Stimulated activated CD4-positive, alpha-beta T cell treated with anti-CD3 and anti-CD28 coated beads, TNF-alpha, amount 100 ng/mL, for 1 hour (primary cell): ENCODE measurements around the gene SLC37A1.
"Not testable (repeated sequence)": the region's sequence is repeated elsewhere in the genome, so short reads cannot be mapped to it uniquely, and the experiment has no call there.

Experiments used
- DNase-seq, 3 donors: peaks; one replicate each; pipeline ENCODE4 v3.0.0-alpha.2; 2020; ENCODE audit warnings: low read depth in 3 of 3, low spot score in 1 of 3

SLC37A1 gene

DNA sequence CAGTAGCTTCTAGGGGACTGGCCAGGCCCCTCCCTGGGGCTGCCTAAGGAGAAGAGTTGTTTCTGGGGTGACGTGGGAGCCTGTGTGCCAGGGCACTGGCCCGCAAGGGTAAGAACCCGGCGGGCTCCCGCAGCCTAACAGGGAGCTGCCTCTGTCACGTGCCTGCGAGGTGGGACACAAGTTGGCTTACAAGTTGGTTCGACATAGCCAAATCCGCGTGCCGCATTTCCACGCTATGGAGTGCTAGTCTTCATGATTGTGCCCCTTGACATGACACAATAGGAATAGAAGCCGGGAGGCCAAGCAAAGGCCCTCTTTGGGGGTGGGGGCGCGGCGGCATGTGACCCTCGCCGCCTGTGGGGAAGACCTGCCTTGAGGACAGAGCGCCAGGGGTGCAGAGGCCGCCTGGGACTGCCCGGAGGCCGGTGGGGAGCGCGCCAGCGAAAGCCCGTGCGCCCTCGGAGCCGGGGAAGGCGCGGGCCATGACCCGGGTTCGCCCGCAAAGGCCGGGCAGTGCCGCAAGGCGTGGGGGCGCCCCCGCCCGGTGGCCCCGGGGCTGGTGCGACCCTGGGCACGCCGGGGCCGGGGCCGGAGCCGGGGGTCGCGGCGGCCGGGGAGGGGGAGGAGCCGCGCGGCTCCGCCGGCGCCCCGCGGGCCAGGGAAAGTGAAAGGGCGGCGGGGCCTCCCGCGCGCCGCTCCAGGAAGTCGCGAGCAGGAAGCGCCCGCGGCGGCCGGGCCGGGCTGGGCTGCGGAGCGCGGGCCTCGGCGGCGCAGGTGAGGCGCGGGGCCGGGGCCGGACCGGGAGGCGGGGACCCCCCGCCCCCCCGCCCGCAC lies at the start of gene SLC37A1:
TSS of gene SLC37A1 (plus strand) at position 702 of the 834 bp plus-strand sequence. CDS start 4,603 bp downstream, outside the sequence.
- peak in 1 of 3 donors; percentile 18 for DNase-seq

DNA sequence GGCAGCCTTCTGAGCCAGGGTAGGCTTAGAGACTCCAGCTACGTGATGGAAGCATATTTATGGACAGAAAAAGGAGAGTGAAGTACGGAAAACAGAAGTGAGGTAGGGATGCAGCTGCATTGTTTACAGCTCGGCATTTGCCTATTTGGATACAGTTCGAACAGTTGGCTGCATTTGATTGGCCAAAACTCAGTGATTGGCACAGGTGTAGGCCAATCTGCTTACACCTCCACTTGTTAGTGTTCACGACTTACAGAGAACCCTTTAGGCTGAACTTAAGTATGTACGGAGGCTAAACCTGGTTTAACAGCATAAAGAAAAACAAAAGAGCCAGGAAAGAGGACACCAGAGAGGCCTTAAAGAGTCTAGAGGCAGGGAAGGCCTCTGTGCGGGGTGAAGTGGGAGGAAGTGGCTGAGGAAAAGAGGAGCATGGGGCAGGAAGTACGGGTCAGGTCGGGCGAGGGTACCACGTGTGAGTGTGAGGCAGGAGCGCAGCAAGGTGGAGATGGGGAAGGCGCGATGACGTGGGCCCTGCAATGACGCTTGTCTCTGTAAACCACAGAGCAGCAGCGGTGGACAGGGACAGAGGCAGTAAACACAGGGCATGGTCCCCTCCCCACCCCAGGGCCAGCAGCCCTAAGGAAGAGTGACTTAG lies 49.7 kb upstream of the SLC37A1 start:
- peak; percentile 20 to 45 (median 43) for DNase-seq

DNA sequence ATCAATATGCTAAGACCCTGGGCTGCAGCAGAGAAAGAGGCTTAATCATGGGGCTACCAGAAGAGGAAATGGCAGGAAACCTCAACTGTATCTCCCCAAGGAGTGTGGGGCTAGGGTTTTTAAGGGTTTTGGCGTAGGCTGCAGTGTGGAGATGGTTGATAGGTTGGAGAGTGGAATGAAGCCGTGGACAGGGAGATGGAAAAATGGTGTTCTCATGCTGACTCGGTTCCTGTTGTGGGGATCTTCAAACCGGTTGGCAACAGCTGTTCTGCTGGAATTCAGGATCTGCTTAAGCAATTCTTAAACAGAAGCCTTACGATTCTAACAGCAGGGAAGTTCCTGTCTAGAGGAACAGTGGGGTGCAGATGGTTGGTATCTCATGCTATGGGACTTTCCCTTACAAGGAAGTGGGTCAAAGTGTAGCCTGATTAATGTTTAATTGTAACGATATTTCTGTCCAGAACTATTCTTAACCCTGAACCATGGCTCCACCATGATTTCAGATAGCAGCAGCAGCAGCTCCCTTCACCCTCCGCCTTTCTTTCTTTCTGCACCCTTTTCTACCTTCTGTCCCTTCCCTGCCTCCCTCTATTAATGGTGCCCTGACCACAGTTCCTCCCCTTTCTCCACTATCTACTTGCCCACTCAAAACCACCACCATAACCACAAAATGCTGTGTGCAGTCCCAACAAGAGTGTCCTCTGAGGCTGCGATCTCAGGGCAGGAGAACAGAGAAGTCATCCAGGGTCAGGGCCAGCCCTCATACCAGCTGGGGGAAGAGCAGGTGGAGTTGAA lies 48.4 kb upstream of the SLC37A1 start:
- no peak for DNase-seq

DNA sequence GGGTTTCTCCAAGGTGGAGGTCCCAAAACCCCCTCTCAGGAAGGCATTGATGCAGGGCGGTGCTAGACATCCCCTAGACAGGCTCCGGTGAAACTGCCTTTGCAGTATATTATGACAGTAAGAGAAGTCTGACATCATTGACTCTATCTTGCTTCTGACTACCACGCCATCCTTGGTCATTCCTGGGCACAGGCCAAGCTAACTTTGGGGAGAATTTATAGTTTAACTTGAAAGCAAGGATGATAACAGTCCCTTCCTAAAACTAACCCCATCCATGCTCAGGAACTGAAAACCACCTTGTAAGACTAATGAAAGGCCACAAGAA lies 47.9 kb upstream of the SLC37A1 start:
- no peak for DNase-seq

DNA sequence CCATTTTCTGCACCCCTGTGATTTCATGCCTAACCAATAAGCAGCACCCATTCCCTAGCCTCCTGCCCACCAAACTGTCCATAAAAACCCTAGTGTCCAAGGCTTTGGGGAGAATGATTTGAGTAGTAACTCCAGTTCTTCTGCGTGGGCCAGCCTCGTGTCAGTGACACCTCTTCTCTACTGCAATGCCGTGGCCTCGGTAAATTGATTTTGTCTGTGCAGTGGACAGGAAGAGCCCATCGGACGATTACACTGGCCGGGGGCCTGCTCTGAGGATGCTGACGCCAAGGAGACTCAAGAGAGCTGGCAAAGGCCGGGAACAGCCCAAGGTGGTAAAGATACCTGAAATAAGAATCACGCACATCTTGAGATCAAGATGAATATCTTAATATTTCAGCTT lies 47.0 kb upstream of the SLC37A1 start:
- no peak for DNase-seq

DNA sequence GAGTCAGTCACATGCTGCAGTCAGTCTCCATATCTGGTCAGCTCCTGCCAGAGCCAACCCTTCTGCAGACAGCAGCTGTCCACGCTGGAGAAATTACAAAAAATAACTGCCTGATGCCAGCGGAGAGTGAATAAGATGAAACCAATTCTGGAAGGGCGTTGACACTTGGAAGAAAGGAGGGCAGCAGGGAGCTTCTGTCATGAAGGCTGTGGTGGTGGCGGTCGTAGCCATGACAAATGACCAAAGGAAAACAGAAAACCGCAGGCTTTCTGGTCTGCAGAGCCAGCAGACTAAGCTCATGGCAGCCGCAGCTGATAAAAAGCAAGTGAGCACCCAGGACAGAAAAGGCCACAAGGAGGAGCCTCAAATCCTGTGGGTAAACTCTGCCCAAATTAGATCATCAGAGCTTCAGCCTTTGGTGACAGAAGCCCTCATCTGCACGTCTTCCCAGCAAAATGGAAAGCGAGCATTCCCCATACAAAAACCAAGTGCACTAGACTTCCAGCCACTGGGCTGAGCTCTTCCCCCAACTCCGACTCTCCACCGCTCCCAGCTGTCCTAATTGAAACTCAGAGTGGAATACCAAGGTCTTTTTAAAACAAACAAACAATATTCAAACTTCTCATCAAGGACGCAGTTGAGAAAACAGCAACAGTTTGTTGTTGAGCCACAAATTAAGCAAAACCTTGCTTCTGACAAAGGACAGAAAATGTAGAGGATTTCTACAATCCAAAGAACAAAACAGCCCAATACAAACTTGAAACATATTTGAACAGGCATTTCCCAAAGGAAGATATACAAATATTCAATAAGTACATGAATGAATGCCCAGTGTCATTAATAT lies 46.3 kb upstream of the SLC37A1 start:
- DNase-seq: no peak

DNA sequence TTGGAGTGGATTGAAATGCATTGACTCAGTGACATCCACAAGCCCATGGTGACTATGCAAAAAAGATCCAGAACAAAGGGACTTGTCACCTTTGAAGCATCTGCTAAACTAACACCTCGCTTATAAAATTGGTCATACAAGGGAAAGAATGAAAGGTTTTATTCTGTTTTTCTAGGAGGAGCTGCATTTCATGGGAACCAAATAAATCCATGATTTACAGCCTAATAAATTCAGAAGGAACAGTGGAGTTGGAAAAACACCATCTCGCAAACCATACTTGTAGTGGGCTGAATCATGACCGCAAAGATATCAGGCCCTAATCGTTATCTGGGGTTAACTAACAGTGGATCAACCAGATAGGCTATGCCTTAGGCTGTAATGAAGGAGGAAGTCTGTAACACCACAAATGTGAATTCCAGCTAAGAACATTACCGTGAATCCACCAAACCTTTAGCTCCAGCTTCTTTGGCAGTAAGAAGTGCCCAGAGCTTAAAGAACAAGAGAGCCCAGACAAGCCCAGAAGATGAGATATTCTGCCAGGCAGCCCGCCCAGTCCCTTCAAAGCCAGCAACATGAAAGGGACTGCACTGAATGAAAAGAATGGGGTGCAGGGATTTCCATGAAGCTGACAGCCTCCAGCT lies 45.0 kb upstream of the SLC37A1 start:
- DNase-seq: no peak

DNA sequence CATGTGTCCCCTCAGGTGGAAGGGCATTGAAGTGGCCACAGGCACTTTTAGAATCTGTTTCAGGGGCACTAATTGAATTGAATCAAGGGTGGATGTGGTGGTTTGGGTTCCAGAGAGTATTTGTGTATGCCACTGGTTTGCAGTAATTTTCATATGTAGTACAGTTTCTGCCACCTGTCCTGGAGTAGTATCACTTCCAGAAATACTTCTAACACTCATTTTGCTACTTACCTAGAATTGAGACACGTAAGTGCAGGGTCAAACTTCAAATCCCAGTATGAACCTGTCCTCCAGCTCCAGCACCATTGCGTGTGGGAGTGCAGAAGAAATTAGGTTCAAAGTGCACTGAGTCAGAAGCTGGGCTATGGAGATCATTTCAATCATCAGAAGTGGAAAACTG lies 44.4 kb upstream of the SLC37A1 start:
- no peak for DNase-seq

DNA sequence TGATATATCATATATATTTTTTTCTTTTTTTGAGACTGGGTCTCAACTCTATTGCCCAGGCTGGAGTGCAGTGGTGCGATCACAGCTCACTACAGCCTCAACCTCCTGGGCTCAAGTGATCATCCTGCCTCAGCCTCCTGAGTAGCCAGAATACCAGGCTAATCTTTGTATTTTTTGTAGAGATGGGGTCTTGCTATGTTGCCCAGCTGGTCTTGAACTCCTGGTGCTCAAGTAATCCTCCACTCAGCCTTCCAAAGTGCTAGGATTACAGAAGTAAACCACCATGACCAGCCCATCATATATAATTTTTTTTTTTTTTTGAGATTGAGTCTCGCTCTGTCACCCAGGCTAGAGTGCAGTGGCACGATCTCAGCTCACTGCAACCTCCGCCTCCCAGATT lies 43.9 kb upstream of the SLC37A1 start:
- not testable (repeated sequence) for DNase-seq

DNA sequence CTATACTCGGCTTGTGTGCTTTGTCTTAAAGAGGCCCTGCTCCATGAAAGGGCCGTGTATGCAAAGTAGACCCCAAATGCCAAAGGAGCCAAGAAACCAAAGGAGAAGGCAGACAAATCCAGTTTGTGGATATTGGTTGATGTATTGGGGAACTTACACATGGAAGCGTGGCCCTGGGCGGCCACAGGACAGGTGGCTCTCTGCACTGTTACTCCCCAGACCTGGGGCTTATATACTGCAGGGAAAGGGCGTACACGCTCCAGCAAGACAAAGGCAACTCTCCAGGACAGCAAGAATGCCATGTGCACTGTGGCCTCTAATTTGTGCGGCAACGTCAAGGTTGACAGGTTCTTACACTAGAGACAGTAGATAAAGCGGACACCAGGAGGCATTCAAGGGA lies 42.4 kb upstream of the SLC37A1 start:
- DNase-seq: no peak

DNA sequence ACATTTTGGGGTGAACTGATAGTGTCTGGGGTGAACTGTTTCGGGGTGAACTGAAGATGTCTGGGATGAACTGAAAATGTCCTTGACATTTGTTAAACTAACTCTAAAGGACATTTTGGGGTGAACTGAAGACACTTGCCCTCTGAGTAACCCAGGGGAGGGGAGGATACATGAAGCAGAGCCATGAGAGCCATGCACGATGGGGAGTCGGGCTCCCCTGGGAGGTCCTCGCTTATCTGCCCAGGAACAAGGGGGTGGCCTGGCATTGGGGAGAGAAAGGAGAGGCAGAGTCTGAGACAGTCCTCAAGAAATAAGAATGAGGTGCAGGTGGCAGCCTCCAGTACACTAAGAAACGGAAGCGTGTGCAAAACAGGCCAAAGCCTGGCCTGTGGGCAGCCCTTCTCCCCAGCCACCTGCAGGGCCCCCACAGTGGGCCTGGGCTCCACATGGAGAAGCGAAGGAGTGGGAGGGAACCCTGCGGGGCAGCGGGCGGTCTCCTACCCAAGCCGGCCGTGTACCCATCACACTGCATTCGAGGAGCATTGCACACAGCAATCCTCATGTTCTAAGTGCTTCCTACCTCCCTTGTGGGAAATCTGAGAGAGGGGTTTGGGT lies 41.8 kb upstream of the SLC37A1 start:
- no peak for DNase-seq

DNA sequence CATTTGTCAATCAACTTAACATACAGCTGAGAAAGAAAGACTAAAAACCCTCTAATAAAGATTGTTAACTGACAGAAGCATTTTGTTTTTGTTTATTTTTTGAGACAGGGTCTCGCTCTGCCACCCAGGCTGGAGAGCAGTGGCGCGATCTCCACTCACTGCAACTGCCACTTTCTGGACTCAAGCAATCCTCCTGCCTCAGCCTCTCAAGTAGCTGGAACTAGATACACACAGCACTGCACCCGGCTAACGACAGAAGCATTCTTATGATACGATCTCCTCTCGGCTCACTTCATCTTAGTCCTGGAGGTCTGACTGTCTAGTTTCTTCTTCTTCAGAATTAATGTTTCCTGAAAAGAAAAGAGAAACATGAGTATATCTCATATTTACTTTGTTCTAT lies 41.1 kb upstream of the SLC37A1 start:
- DNase-seq: no peak

DNA sequence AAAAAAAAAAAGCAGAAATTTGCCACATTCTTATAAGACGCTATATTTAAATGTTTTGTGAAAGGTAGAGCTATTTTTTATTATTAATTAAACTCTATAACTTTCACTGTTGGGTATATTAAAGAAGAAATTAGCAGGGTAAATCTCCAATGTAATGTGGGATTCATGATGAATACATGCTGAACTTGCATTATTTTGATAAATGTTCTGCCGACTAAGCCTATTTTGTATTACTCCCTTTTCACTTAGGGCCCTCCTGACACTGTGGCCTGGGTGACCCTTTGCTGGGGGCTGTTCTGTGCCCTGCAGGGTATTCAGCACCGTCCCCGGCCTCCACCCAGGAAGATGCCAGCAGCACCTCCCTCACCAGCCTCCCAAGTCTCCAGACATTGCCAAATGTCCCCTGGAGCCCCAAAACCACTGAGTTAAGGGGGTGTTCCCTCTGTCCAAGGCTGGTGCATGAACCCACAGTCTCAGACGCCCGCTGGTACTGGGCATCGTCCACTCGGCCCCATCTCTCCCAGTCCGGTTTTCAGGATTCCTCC lies 40.1 kb upstream of the SLC37A1 start:
- DNase-seq: no peak

DNA sequence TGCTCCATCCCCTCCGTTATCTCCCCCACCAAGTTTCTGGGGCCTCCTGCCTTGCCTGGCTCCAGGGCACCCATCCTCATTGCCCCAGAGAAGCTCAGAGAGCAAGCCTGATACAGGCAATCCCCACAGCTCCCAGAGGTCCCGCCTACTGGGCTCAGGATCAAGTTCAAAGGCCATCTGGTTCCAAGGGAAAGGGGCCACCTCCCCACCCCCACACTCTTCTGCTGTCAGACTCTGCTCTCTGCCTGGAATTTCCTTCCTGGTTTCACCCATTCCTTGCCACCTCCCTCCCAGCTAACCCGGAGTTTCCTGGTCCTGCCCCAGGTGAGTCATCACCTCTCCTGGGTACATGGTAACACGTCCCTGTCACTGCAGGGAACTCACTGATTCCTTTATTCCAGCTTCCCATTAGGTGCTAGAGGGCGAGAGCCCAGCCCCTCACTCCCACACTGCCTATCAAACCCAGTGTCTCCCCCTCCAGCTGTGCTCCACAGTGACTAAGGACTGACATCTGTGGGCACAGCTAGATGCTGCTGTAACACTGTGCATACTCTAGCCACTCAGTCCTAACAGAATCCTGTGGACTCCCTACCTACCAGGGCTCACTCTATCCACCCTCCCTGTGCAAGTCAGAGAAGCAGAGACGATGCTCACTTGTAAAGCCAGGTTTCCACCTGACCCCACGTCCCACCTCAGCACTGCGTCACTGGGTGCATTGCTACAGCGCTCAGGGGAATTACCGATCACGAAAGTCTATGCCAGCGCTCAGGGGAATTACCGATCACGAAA lies 39.4 kb upstream of the SLC37A1 start:
- no peak for DNase-seq

DNA sequence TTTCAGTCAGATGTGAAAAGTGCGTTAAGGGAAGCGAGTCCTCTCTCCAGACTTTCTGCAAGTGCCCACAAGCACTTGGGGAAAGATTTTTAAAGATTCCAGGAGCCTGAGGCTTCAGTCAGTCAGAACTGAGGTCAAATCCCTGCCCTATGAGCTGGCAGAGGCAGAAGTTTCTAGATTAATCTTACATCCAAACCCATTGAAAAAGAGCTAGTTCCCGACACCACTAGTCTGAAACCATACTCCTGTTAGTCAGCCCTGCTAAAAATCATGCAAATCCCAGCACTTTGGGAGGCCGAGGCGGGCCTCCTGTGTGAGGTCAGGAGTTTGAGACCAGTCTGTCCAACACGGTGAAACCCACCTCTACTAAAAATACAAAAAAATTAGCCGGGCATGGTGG lies 38.6 kb upstream of the SLC37A1 start:
- DNase-seq: no peak

DNA sequence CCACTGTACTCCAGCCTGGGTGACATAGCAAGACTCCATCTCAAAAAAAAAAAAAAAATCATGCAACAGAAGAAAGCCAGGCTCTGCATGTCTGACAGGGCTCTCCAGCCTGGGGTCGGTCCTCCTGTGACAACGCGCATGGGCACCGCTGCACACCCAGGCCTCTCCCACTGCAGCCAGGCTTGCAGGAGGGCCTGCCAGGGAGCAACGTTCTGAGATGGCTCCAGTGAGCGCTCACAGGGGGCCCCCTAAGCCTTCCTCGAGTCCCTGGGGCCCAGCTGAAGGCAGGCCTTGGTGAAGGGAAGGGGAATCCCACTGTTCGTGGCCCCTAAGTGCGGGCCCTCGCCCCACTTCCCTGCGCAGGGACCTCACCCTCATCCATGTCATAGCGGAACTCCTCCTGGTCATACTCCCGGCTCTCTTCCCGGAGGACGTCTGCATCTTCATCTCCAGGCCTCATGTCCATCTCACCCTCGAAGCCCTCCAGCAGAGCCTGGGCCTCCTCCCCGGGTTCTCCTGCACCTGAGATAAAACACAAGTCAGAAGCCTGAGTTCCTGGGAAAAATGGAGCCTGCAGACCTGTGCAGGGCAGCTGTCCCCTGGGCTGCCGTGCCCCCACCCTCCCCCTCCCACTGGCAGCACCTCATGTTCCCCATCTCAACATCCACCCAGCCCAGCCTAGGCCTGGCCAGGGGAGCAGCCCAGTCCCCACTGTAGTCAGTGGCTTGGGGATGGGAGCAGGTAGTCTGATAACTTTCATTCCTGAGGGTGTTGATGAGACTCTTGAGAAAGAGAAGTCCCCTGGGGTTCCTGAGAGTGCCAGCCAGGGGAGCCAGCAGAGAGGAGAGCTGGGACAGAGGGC lies 37.9 kb upstream of the SLC37A1 start:
- no peak for DNase-seq

DNA sequence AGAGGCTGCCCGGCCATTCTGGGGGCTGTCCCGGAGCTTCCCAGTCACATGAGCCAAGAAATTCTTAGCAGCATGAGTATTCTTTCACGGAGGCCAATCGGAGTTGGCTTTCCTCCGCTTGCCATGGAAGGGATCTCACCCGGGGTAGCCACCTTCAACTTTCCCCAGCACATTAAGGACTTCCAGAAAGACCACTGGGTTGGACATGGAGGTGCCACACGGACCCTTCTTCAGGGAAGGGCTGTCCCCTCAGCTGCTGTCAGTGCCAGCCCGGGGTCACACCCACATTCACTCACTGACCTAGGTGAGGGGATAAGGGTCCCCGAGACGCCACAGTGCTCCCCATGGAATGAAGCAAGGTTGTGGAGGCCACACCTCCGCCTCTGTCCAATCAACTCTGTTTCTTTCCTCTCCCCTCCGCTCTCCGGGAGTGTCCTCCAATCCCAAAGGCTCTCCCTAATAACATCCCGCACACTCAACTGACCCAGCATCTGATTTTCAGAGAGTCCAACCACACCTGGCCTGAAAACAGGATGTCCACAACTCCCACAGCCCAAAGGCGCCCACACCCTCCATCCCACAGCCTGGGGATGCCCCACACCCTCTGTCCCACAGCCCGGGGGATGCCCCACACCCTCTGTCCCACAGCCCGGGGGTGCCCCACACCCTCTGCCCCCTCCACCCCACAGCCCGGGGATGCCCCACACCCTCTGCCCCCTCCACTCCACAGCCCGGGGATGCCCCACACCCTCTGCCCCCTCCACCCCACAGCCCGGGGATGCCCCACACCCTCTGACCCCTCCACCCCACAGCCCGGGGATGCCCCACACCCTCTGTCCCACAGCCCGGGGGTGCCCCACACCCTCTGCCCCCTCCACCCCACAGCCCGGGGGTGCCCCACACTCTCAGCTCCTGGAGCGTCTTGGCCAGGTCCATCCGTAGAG lies 37.0 kb upstream of the SLC37A1 start:
- no peak for DNase-seq
